Neutrophil (primary cell): Measurements from ENCODE around the gene NEK4.
"Not testable (repeated sequence)": the region's sequence is repeated elsewhere in the genome, so short reads cannot be mapped to it uniquely, and the experiment has no call there.

Experiments
- H3K27ac ChIP-seq: fragments of 200-600 bp; sonication (generic); 2 replicates; pipeline ENCODE4 v1.5.1; 2016; ENCODE audit warnings: mild to moderate bottlenecking, moderate library complexity
- H3K27me3 ChIP-seq: fragments of 200-600 bp; sonication (generic); 2 replicates; pipeline ENCODE4 v1.6.0; 2016; ENCODE audit warnings: mild to moderate bottlenecking
- H3K36me3 ChIP-seq: fragments of 200-600 bp; sonication (generic); 2 replicates; pipeline ENCODE4 v1.5.1; 2017
- H3K4me1 ChIP-seq, 2 experiments: fragments of 200-600 bp in 1 of 2; sonication (generic) in 1 of 2; 1 replicate in 1 of 2; 2 replicates in 1 of 2; pipeline versions ENCODE4 v1.5.1 to v1.6.1; 2013 to 2016; ENCODE audit warnings: low read depth in 1 of 2, low read length in 1 of 2, mild to moderate bottlenecking in 1 of 2, moderate library complexity in 1 of 2; ENCODE audit not compliant: control insufficient read depth in 1 of 2, insufficient read depth in 1 of 2
- H3K4me3 ChIP-seq, 2 experiments: fragments of 200-600 bp in 1 of 2; sonication (generic) in 1 of 2; 1 replicate in 1 of 2; 2 replicates in 1 of 2; pipeline ENCODE4 v1.5.1; 2013 to 2016; ENCODE audit warnings: low read depth in 1 of 2, low read length in 1 of 2, mild to moderate bottlenecking in 1 of 2, moderate library complexity in 1 of 2
- H3K9me3 ChIP-seq: fragments of 200-600 bp; sonication (generic); 2 replicates; pipeline ENCODE4 v1.5.1; 2016
- CTCF ChIP-seq: fragments of 200-600 bp; sonication (generic); IDR thresholded peaks from 2 replicates; pipeline ENCODE4 v1.5.1; 2016; ENCODE audit warnings: antibody characterized with exemption

The NEK4 gene

GRCh38 chr3:52678265-52679198 is 92.2 kb downstream of the NEK4 start:
- Histone ChIP-seq H3K27me3 (no peaks in the 10 kb centered on the region), H3K36me3 (peaks cover 45% of the 10 kb centered on the region), H3K4me1 (no peaks in the 10 kb centered on the region), H3K27ac (no peak overlapping the region), H3K9me3 (no peaks in the 10 kb centered on the region), H3K4me3 (no peak overlapping the region)
- no peak for TF ChIP-seq CTCF

- peaks cover 54% of the 10 kb centered on the region for H3K36me3 ChIP-seq
Observed at GRCh38 chr3:52676201-52676600, 94.5 kb downstream of the NEK4 start.

GRCh38 chr3:52671676-52672075 is 99.1 kb downstream of the NEK4 start:
- H3K36me3 ChIP-seq = peaks cover 34% of the 10 kb centered on the region
- H3K27me3 ChIP-seq = no peaks in the 10 kb centered on the region
- H3K4me1 ChIP-seq = peaks cover 11 to 24% of the 10 kb centered on the region in 2 experiments
- no peaks in the 10 kb centered on the region for H3K9me3 ChIP-seq
- H3K27ac ChIP-seq = peak overlapping the region; percentile 67
- H3K4me3 ChIP-seq = no peak overlapping the region
- TF ChIP-seq CTCF = no peak

More at GRCh38 chr3:52676201-52676600, 94.5 kb downstream of the NEK4 start:
- H3K4me3 ChIP-seq, H3K9me3 ChIP-seq, H3K27ac ChIP-seq, H3K4me1 ChIP-seq, H3K27me3 ChIP-seq: not testable (repeated sequence)

- Histone ChIP-seq H3K4me1 (peaks cover 11 to 24% of the 10 kb centered on the region in 2 experiments), H3K4me3 (no peak overlapping the region), H3K27me3 (no peaks in the 10 kb centered on the region), H3K27ac (peak overlapping the region; percentile 67), H3K9me3 (no peaks in the 10 kb centered on the region), H3K36me3 (peaks cover 33% of the 10 kb centered on the region)
- no peak for TF ChIP-seq CTCF
Observed at GRCh38 chr3:52670621-52671521, 99.9 kb downstream of the NEK4 start.

GRCh38 chr3:52663098-52663497 is 107.6 kb downstream of the NEK4 start:
- peaks cover 64% of the 10 kb centered on the region for H3K36me3 ChIP-seq
- no peaks in the 10 kb centered on the region for H3K9me3 ChIP-seq
- no peak overlapping the region for H3K27ac ChIP-seq
- no peaks in the 10 kb centered on the region for H3K4me1 ChIP-seq
- H3K27me3 ChIP-seq = no peaks in the 10 kb centered on the region
- H3K4me3 ChIP-seq = no peak overlapping the region
- TF ChIP-seq CTCF = no peak
